Muscle of arm (tissue), 12 donors: ENCODE measurements around the gene NMNAT3. TPM values are rescaled to one million over a fixed set of nuclear protein-coding genes. Genes with fewer than 3 reads are reported as not detected.
"Not testable (repeated sequence)": the region's sequence is repeated elsewhere in the genome, so short reads cannot be mapped to it uniquely, and the experiment has no call there.

ENCODE experiments used
- DNase-seq: peaks from one replicate; pipeline ENCODE4 v3.0.0-alpha.2; 2013
- polyA plus RNA-seq, 12 donors: library from polyadenylated mRNA; unstranded; fragments of 120-200 nt; gene quantifications; one replicate each; pipeline ENCODE4 v1.2.1, GENCODE V29; 2013; ENCODE audit not compliant: insufficient read length in 12 of 12

NMNAT3 gene
- polyA plus RNA-seq, 12 donors = 3.6 to 7.8 (median 4.9) TPM; not detected in 2

- not testable (repeated sequence) for DNase-seq
Observed at GRCh38 chr3:139583651-139584050, 94.1 kb downstream of the NMNAT3 start.

- no peak for DNase-seq
Observed at GRCh38 chr3:139578783-139579182, 99.0 kb downstream of the NMNAT3 start.

GRCh38 chr3:139577909-139578308, 99.9 kb downstream of the NMNAT3 start:
- DNase-seq = peak; percentile 25

GRCh38 chr3:139577346-139577745, 100.4 kb downstream of the NMNAT3 start:
- DNase-seq = no peak

- peak; percentile 18 for DNase-seq
Observed at GRCh38 chr3:139574026-139574947, 103.5 kb downstream of the NMNAT3 start.

GRCh38 chr3:139572847-139573672, 104.7 kb downstream of the NMNAT3 start:
- no peak for DNase-seq

GRCh38 chr3:139571711-139572110, 106.1 kb downstream of the NMNAT3 start:
- no peak for DNase-seq

GRCh38 chr3:139564294-139564861, 113.4 kb downstream of the NMNAT3 start:
- DNase-seq = no peak

GRCh38 chr3:139561959-139562676, 115.7 kb downstream of the NMNAT3 start:
- no peak for DNase-seq

- DNase-seq = no peak
Observed at GRCh38 chr3:139561255-139561817, 116.4 kb downstream of the NMNAT3 start.

GRCh38 chr3:139560411-139560810, 117.4 kb downstream of the NMNAT3 start:
- DNase-seq = no peak

- DNase-seq = no peak
Observed at GRCh38 chr3:139559541-139559940, 118.2 kb downstream of the NMNAT3 start.

- DNase-seq = no peak
Observed at GRCh38 chr3:139558351-139559266, 119.2 kb downstream of the NMNAT3 start.

- DNase-seq = no peak
Observed at GRCh38 chr3:139557041-139557440, 120.7 kb downstream of the NMNAT3 start.

GRCh38 chr3:139555249-139555648, 122.5 kb downstream of the NMNAT3 start:
- DNase-seq = no peak

- DNase-seq = no peak
Observed at GRCh38 chr3:139554628-139555027, 123.1 kb downstream of the NMNAT3 start.

GRCh38 chr3:139552632-139553365, 125.0 kb downstream of the NMNAT3 start:
- no peak for DNase-seq

GRCh38 chr3:139548801-139549200, 129.0 kb downstream of the NMNAT3 start:
- no peak for DNase-seq

- no peak for DNase-seq
Observed at GRCh38 chr3:139547666-139548065, 130.1 kb downstream of the NMNAT3 start.
